HepG2 (cell line): ENCODE data around the gene ADAMTS12.

ENCODE experiments used
- ATF3 ChIP-seq: sonication (generic); formaldehyde crosslinking; IDR thresholded peaks from 2 replicates; pipeline ENCODE4 v1.4.0; 2020; ENCODE audit warnings: missing genetic modification reagents
- FOXA1 ChIP-seq, 2 experiments: fragments of 450-650 bp in 1 of 2; sonication (generic) in 1 of 2; formaldehyde crosslinking in 1 of 2; IDR thresholded peaks; 2 replicates each; pipeline versions ENCODE4 v1.4.0 to v1.6.1; 2016 to 2020; ENCODE audit warnings: missing genetic modification reagents in 1 of 2
- NBN ChIP-seq: fragments of 450-650 bp; conservative IDR thresholded peaks from 2 replicates; pipeline ENCODE4 v1.6.1; 2017
- NFE2L1 ChIP-seq: sonication (generic); formaldehyde crosslinking; IDR thresholded peaks from 2 replicates; pipeline ENCODE4 v1.4.0; 2020; ENCODE audit warnings: missing genetic modification reagents, mild to moderate bottlenecking, borderline replicate concordance
- POLR2AphosphoS5 ChIP-seq: IDR thresholded peaks from 2 replicates; pipeline ENCODE4 v1.6.1; 2012; ENCODE audit warnings: low read depth, low read length
- RFX3 ChIP-seq: IDR thresholded peaks from 2 replicates; pipeline ENCODE4 v1.6.1; 2016; ENCODE audit warnings: missing biosample characterization, missing genetic modification reagents
- SIN3A ChIP-seq: IDR thresholded peaks from 2 replicates; pipeline ENCODE4 v1.6.1; 2011; ENCODE audit warnings: low read depth, mild to moderate bottlenecking, control low read depth, low read length, borderline replicate concordance
- SMAD1 ChIP-seq: sonication (generic); formaldehyde crosslinking; IDR thresholded peaks from 2 replicates; pipeline ENCODE4 v1.4.0; 2020; ENCODE audit warnings: missing genetic modification reagents, low read depth, mild to moderate bottlenecking, borderline replicate concordance
- SNAI1 ChIP-seq: sonication (generic); formaldehyde crosslinking; IDR thresholded peaks from 2 replicates; pipeline ENCODE4 v1.5.0; 2020; ENCODE audit warnings: mild to moderate bottlenecking, missing genetic modification reagents, borderline replicate concordance
- ZNF530 ChIP-seq: sonication (generic); formaldehyde crosslinking; IDR thresholded peaks from 2 replicates; pipeline ENCODE4 v1.5.0; 2020; ENCODE audit warnings: low read depth, mild to moderate bottlenecking, missing genetic modification reagents
- ZNF589 ChIP-seq: sonication (generic); formaldehyde crosslinking; conservative IDR thresholded peaks from 2 replicates; pipeline ENCODE4 v1.8.0; 2022; ENCODE audit warnings: mild to moderate bottlenecking, moderate library complexity, missing genetic modification reagents
- ZNF7 ChIP-seq: IDR thresholded peaks from 2 replicates; pipeline ENCODE4 v1.6.1; 2016; ENCODE audit warnings: missing biosample characterization, missing genetic modification reagents
- TF ChIP-seq, protein P1 (sequence below): sonication (generic); formaldehyde crosslinking; IDR thresholded peaks from 2 replicates; pipeline ENCODE4 v1.9.0; 2021; ENCODE audit warnings: missing genetic modification reagents, mild to moderate bottlenecking, borderline replicate concordance

- no peak for TF ChIP-seq NFE2L1 (CRISPR knock-in tag)
- TF ChIP-seq ATF3 (CRISPR knock-in tag) = no peak
- no peak for TF ChIP-seq ZNF7 (CRISPR knock-in tag)
- TF ChIP-seq SNAI1 (CRISPR knock-in tag) = no peak
- TF ChIP-seq POLR2AphosphoS5 = no peak
- no peak for TF ChIP-seq RFX3 (CRISPR knock-in tag)
- TF ChIP-seq SMAD1 (CRISPR knock-in tag) = no peak
- no peak for TF ChIP-seq SIN3A
- TF ChIP-seq NBN = no peak
- TF ChIP-seq, protein P1, sequence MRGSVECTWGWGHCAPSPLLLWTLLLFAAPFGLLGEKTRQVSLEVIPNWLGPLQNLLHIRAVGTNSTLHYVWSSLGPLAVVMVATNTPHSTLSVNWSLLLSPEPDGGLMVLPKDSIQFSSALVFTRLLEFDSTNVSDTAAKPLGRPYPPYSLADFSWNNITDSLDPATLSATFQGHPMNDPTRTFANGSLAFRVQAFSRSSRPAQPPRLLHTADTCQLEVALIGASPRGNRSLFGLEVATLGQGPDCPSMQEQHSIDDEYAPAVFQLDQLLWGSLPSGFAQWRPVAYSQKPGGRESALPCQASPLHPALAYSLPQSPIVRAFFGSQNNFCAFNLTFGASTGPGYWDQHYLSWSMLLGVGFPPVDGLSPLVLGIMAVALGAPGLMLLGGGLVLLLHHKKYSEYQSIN (CRISPR knock-in tag) = no peak
- TF ChIP-seq FOXA1 (IDR thresholded peaks at IDR 0.05) = no peak
- no peak for TF ChIP-seq FOXA1 (CRISPR knock-in tag; IDR thresholded peaks at IDR 0.05)
- no peak for TF ChIP-seq ZNF589 (CRISPR knock-in tag)
- no peak for TF ChIP-seq ZNF530 (CRISPR knock-in tag)
Measured at GRCh38 chr5:33850100-33850594, 41.6 kb downstream of the ADAMTS12 start.
